NCI-H345 treated with DMSO at 0.1 percent for 48 hours (cell line): ENCODE measurements around the gene RPP38.

Experiments
- DNase-seq: peaks from one replicate; lab custom pipeline; 2025; ENCODE audit not compliant: unreplicated experiment; lab: John Stamatoyannopoulos, UW

Gene RPP38

GRCh38 chr10:15106352-15107013 lies 9.3 kb downstream of the RPP38 start:
- DNase-seq, result peak; percentile 40

DNA sequence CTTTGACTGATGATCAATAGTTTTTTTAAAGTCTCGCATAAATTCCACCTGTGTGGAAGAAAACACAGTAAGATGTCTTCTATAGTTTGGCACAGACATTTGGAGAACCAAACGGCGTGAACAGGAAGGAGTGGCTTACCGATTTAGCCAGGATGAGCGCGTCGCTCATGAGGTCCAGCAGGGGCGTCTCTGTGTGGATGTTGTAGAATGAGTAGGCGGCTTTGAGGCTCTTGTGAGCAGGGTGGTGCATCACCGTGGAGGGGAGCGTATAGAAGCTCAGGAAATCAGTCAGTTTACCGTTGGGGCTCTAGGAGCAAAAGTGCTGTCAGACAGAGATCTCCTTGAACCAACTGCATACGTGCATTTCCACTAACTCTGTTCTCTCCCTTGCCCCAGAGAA lies 15.5 kb downstream of the RPP38 start:
- no peak for DNase-seq

GRCh38 chr10:15113766-15114165 lies 16.6 kb downstream of the RPP38 start:
- DNase-seq, result no peak

GRCh38 chr10:15116225-15116624 lies 19.1 kb downstream of the RPP38 start:
- no peak for DNase-seq

DNA sequence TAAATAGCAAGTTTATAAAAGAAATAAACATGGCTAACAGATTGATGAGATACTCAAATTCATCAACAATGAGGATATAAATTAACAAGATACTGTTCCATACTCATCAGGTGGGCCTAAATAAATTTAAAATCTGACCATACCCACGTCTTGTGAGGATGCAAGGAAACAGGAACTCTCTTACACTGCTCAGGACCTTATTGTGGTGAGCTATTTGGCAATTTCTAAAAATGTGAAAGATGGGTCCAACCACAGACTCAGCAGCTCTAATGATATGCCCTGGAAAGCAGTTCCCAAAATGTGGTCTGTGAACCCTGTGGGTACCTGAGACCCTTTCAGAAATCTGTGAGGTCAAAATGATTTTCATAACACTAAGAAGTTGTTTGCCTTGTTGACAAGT lies 21.5 kb downstream of the RPP38 start:
- DNase-seq, result no peak

- no peak for DNase-seq
Measured at GRCh38 chr10:15120523-15120922, 23.4 kb downstream of the RPP38 start.

DNA sequence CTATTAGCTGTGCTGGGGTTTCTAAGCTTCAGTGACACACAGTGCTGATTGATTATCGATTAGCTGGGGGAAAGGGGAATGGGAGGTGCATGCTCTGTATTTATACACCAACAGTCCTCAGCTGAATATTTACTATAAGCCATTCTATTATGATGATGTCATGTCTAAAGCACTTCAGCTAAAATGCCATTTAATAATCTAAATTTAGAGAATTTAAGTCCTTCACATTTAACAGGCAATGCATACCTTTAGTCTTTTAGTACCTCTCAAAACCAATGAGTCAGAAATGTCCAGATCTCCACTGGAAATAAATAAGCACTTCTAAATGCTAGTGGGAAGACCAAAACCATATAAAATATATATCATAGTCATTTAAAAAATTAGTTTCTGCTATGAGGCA lies 24.6 kb downstream of the RPP38 start:
- DNase-seq, result no peak

DNA sequence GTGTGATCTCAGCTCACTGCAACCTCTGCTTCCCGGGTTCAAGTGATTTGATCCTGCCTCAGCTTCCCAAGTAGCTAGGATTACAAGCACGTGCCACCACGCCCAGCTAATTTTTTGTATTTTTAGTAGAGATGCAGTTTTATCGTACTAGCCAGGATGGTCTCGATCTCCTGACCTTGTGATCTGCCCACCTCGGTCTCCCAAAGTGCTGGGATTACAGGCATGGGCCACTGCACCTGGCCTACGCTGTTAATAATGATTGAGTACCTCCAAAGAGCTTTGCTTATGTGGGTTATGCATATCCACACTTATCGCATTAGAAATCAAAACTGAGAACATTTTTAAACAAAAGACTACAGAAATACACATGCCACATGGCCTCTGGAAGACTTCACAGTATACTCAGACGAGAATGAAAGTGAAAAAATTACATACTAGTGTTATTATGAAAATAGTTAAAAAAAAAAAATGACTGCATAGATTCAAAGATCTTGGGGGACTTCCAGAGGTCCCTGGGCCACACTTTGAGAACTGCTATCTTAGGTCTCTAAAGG lies 25.4 kb downstream of the RPP38 start:
- no peak for DNase-seq

- no peak for DNase-seq
Measured at GRCh38 chr10:15123749-15124184, 26.6 kb downstream of the RPP38 start.

DNA sequence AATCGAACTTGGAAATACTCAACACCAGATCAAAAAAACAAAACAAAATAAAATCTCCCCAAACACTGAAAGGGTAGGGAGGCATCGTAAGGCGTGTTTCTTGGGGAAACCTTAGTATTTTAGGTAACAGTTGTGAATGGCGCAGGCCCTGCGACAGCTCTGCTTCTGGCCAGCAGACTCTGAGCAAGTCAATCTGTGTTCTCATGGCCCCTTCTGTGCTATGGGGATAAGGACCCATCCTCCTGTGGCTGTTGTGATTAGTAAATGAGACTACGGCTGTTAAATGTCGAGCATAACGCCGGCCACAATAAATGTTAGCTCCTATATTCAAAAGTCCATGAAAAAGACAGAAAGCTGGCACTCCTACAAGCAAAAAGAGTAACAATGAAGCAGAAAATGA lies 27.0 kb downstream of the RPP38 start:
- no peak for DNase-seq

DNA sequence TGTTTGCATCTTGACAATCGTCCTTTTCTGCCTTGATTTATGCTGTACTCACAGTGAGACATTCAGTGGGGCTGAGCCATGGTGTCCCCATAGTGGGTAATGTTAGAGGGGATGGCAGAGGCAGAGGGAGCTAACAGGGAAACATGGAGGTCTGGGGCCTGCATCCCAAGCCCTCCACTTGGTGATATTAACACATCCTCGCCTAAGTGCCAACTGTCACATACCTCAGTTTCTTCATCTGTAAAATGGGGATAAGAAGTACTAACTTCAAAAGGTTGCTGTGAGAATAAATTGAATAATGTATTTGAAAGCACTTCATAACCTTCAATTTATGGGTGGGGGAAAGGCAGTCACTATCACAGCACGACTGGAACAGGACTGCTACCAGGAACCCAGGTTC lies 27.8 kb downstream of the RPP38 start:
- no peak for DNase-seq

DNA sequence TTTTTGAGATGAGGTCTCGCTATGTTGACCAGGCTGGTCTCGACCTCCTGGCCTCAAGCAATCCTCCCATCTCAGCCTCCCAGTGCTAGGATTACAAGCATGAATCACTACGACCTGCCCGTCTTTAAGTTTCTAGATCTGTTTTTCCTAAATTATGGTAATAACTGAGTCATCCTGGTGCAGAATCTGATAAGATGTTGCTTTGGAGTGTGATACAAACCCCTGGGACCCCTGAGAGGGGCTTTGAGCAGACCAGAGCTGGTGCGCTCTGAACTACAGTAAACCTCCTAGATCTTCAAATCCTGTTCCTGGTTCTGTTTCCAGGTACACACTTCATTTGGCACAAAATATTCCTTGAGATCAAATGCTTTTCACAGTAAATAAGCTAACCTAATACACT lies 34.2 kb downstream of the RPP38 start:
- DNase-seq, result no peak

DNA sequence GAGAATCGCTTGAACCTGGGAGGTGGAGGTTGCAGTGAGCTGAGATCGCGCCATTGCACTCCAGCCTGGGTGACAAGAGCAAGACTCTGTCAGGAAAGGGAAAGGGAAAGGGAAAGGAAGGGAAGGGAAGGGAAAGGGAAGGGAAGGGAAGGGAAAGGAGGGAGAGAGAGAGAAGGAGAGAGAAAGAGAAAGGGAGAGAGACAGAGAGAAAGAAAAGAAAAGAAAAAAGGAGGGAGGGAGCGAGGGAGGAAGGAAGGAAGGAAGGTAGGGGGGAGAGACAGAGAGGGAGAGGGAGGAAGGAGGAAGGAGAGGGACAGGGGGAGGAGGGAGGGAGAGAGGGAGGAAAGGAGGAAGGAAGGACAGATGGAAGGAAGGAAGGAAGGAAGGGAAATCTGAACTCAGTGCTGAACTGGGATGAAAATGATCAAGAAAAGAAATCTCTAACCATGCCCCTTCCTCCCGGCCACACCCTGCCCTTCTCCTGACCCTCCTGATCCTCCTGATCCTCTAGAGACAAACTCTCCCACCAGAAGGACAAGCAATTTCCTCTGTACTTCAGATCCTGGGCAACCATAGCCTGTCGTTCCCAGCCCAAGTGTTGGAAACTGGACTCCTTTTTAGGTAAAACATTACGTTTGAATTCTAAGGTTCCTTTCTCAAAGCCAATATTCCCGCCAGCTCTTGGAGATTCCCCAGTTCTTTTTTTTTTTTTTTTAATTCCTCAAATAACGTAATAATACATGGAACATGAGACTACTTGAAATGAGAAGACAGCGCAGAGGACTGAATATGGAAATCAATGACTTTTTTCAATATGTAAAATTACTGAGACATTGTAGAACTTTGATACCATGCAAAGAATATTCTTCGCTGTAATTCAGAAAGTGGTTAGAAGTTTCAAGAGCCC lies 39.2 kb downstream of the RPP38 start:
- no peak for DNase-seq

GRCh38 chr10:15137036-15137359 lies 39.8 kb downstream of the RPP38 start:
- no peak for DNase-seq

DNA sequence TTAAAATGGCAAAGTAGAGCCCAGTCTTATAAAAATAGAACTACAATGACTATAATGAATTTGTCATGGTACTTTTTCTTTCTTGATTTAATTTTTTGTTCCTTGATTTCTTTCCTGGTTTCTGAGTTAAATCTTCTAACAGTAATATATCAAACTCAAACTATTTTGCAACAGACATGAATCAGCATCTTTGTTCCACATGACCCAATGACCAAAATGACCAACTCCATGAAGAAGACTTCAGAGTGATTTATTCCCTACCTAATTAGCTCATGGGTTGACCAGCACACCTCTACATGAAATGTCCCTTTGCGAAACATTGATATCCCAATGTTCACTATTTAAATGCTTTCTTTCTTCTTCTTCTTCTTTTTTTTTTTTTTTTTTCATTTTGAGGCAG lies 40.5 kb downstream of the RPP38 start:
- DNase-seq, result no peak

DNA sequence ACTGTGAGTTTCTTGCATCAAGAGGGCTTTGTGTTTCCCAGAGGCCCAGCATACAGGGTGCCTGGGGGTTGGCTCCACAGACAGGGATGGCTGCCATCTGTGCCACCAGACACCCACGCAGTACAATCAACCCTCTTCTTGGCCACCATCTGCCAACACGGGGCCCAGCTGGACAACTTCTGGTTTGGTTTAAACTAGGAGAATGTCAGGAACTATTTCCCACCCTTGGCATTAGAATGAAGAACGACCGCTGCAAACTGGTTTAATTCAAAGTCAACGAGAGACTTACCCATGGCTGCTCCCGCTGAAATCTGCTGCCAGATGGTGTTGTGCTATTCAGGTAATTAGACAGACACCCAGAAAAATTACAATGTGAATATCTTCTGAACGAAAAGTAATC lies 43.5 kb downstream of the RPP38 start:
- no peak for DNase-seq

DNA sequence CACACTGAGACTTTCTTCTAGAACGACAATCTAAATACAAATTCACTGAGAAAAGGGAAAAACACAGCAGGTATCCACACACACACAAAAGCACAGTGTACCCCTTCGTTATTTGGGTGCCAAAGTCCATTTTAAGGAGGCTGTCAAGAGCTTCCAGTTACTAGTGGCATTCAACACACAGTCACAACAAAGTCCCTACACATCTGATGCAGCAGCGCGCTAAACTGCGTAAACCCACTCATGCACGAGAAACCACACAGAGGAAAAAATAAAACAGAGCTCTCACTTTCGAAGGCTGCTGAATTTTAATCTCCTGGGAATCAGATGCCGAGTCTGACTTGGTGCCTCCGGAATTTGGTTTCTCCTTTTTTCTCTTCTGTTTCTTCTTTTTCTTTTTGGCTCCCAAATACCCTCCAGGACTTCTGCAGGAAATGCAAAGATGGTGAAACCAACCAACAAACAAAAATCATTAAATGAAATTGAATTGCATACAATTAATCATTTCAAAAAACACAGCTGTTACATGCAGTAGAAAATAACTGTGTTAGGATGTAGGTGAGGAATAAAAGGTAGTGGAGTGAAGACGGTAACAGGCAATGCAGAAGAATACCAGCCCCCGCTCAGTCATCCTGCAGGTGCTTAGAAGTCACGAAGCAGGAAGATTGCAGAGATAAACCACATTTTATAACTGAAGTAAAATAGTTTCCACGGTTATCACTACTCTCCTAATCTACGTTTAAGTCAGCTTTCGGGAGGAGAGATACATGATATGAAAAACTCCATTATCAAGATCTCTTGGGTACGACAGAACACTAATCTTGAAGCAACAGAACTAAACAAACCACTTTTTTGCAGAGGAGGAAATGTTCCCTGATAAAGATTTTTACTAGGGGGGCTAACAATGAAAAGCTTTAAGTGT lies 44.2 kb downstream of the RPP38 start:
- no peak for DNase-seq

GRCh38 chr10:15144788-15145187 lies 47.6 kb downstream of the RPP38 start:
- DNase-seq, result no peak

GRCh38 chr10:15146366-15146765 lies 49.2 kb downstream of the RPP38 start:
- no peak for DNase-seq

- DNase-seq, result no peak
Measured at GRCh38 chr10:15147594-15148392, 50.6 kb downstream of the RPP38 start.
